Heart left ventricle (tissue), 13 donors: ENCODE results near the gene ANK2.

Experiments used
- POLR2A ChIP-seq, 2 donors: fragments of 450-650 bp; IDR thresholded peaks; one replicate each; pipeline ENCODE4 v1.6.1; 2017; ENCODE audit warnings: antibody characterized with exemption in 2 of 2, mild to moderate bottlenecking in 2 of 2, moderate library complexity in 2 of 2
- TF ChIP-seq, protein P1 (sequence below), 12 donors: fragments of 200-600 bp; sonication (generic) in 4 of 12; IDR thresholded peaks; one replicate each; pipeline versions ENCODE4 v1.5.0 to v1.8.0; 2018 to 2022; ENCODE audit warnings: antibody characterized with exemption in 12 of 12, mild to moderate bottlenecking in 5 of 12
- donor health status: ischemic (EF 13 %, LVEDD 7.1; RV severe dilation, severe dysfunction).
- donor health status: DM: no; HTN: yes; CAD: no.
- donor health status: DM: no; HTN: no; CAD: no.
- donor health status: ischemic (EF 25% LVEDD 6.9; RV normal size, moderate dysfunction).
- donor health status: ischemic (EF 25% LVEDD 5.7; RV mildly dilated, moderate dysfunction).
- donor health status: ischemic (EF 35%, LVEDD 5.7; RV mildly dilated, moderate dysfunction).
- donor health status: nonischemic (EF 11% LVEDD 7.7; RV severe dilation, severe dysfunction).
- donor health status: DM: yes; HTN: yes; CAD: no.
- donor health status: PGD.
- donor health status: ischemic (EF 29% LVEDD 5.4; RV normal size, mild dysfunction).
- donor health status: nonischemic (EF 23%, LVEDD 6.1; RV moderate dilation, normal function).

GRCh38 chr4:113368056-113368455 lies 318.6 kb downstream of the ANK2 start:
- TF ChIP-seq, protein P1, sequence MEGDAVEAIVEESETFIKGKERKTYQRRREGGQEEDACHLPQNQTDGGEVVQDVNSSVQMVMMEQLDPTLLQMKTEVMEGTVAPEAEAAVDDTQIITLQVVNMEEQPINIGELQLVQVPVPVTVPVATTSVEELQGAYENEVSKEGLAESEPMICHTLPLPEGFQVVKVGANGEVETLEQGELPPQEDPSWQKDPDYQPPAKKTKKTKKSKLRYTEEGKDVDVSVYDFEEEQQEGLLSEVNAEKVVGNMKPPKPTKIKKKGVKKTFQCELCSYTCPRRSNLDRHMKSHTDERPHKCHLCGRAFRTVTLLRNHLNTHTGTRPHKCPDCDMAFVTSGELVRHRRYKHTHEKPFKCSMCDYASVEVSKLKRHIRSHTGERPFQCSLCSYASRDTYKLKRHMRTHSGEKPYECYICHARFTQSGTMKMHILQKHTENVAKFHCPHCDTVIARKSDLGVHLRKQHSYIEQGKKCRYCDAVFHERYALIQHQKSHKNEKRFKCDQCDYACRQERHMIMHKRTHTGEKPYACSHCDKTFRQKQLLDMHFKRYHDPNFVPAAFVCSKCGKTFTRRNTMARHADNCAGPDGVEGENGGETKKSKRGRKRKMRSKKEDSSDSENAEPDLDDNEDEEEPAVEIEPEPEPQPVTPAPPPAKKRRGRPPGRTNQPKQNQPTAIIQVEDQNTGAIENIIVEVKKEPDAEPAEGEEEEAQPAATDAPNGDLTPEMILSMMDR (IDR thresholded peaks at IDR 0.05), result no peak
- TF ChIP-seq POLR2A (IDR thresholded peaks at IDR 0.05), result no peak
